Nephron progenitor cell (in vitro differentiated cells): ENCODE measurements around the gene GLUD1.
"Not testable (repeated sequence)": the region's sequence is repeated elsewhere in the genome, so short reads cannot be mapped to it uniquely, and the experiment has no call there.

Experiments
- DNase-seq: peaks from one replicate; pipeline ENCODE4 v3.0.0; 2021
- H3K27ac Mint-ChIP-seq: 2 replicates; pipeline ENCODE4 v1.8.0; 2021; ENCODE audit warnings: mild to moderate bottlenecking, moderate library complexity, mixed read lengths
- H3K27me3 Mint-ChIP-seq: 2 replicates; pipeline ENCODE4 v1.8.0; 2021; ENCODE audit warnings: mild to moderate bottlenecking, low read depth, mixed read lengths; ENCODE audit not compliant: poor library complexity
- H3K36me3 Mint-ChIP-seq: 2 replicates; pipeline ENCODE4 v1.8.0; 2021; ENCODE audit warnings: low read depth, mixed read lengths
- H3K4me1 Mint-ChIP-seq: 2 replicates; pipeline ENCODE4 v1.8.0; 2021; ENCODE audit warnings: mixed read lengths
- H3K4me3 Mint-ChIP-seq: 2 replicates; pipeline ENCODE4 v1.8.0; 2021; ENCODE audit warnings: mild to moderate bottlenecking, moderate library complexity, mixed read lengths
- H3K9me3 Mint-ChIP-seq: 2 replicates; pipeline ENCODE4 v1.8.0; 2021; ENCODE audit warnings: mild to moderate bottlenecking, moderate library complexity, mixed read lengths
- CTCF ChIP-seq: fragments of 200-600 bp; sonication (generic); IDR thresholded peaks from 2 replicates; pipeline ENCODE4 v1.5.0; 2021; ENCODE audit warnings: antibody characterized with exemption

Gene GLUD1

DNA sequence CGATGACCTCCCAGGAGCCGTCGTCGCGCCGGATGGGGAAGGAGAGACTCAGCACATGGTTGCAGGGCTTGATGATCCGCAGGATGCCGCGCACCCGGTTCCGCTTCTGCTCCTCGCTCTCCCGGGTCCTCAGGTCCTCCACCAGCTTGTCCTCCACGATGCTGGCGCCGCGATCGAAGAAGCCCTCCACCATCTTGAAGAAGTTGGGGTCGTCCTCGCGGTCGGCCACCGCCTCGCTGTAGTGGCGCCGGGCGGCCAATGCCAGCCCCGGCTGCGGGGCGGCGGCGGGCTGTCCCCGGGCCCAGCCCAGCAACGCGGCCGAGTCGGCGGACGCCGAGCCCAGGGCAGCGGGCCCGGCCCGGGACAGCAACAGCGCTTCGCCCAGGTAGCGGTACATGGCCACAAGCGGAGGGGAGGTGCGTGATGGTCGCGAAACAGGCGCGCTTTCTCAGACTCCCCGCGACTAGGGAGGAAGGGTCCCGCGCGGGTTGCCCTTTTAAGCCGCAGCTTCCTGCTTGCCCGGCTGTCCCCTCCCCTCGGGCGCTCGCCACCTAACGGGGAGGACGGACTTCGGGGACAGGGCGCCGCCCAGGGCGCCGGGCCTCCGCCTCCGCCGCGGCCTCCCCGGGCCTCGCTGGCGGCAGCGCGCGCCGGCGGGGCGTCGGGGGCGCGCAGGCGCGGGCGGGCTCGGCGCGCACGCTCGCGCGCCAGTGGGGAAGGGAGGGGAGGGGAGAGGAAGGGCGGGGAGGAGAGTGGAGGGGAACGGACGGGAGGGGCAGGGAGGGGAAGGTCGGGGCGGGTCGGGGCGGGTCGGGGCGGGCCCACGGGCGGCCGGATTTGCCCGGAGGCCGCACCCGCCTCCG lies at the start of gene GLUD1, which contains the start of gene SHLD2:
TSS of gene GLUD1 (minus strand) at position 471 of the 863 bp plus-strand sequence. CDS start at position 397, 74 bp downstream.
TSS of gene SHLD2 (plus strand) at position 834 of the 863 bp plus-strand sequence. CDS start 56,149 bp downstream, outside the sequence.
- Mint-ChIP-seq H3K4me1 (peaks cover 44% of the 10 kb centered on the region), H3K4me3 (peak within 1 kb of the TSS; percentile 91), H3K27me3 (no peaks in the 10 kb centered on the region), H3K36me3 (peaks cover 26% of the 10 kb centered on the region), H3K9me3 (peaks cover 7% of the 10 kb centered on the region), H3K27ac (peak within 1 kb of the TSS; percentile 96)
- peak; percentile 87 for DNase-seq
- TF ChIP-seq CTCF: no peak

- H3K36me3 Mint-ChIP-seq: peaks cover 29% of the 10 kb centered on the region
- H3K4me3 Mint-ChIP-seq, H3K4me1 Mint-ChIP-seq, H3K27ac Mint-ChIP-seq, DNase-seq, H3K27me3 Mint-ChIP-seq: not testable (repeated sequence)
- peaks cover 19% of the 10 kb centered on the region for H3K9me3 Mint-ChIP-seq
Measured at GRCh38 chr10:87143109-87143418, 48.4 kb upstream of the GLUD1 start.

GRCh38 chr10:87142230-87143108 lies 47.8 kb upstream of the GLUD1 start:
- not testable (repeated sequence) for DNase-seq, H3K4me3 Mint-ChIP-seq, H3K27ac Mint-ChIP-seq

GRCh38 chr10:87137478-87137877 lies 42.8 kb upstream of the GLUD1 start:
- DNase-seq, H3K4me3 Mint-ChIP-seq, H3K4me1 Mint-ChIP-seq, H3K27me3 Mint-ChIP-seq, H3K27ac Mint-ChIP-seq: not testable (repeated sequence)
- Mint-ChIP-seq H3K36me3 (peaks cover 59% of the 10 kb centered on the region), H3K9me3 (peaks cover 36% of the 10 kb centered on the region)

More at GRCh38 chr10:87142230-87143108, 47.8 kb upstream of the GLUD1 start:
- H3K27me3 Mint-ChIP-seq, H3K4me1 Mint-ChIP-seq: not testable (repeated sequence)
- peaks cover 35% of the 10 kb centered on the region for H3K36me3 Mint-ChIP-seq
- H3K9me3 Mint-ChIP-seq: peaks cover 25% of the 10 kb centered on the region

DNA sequence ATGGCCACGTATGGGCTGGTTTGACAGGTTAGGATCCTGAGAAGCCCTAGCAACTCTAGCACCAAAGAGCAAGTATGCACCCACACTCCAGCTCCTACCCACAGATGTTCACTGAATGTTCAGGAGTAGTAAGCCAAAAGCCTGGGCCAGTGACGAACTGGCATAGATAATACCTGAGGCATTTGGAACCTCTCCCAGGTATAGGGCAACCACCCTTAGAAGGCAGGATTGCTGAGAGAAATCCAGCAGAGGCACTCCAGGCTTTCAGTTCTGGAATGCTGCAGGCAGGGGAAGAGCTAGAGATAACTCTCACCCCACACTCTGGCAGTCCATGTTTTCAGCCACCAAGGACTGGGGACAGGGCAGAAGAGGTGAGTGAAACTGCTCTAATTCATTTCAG lies 39.8 kb upstream of the GLUD1 start:
- Mint-ChIP-seq H3K27ac (peak overlapping the region; percentile 25), H3K9me3 (peaks cover 30% of the 10 kb centered on the region)

GRCh38 chr10:87133936-87134335 lies 39.3 kb upstream of the GLUD1 start:
- H3K36me3 Mint-ChIP-seq: peaks cover 77% of the 10 kb centered on the region
- H3K4me3 Mint-ChIP-seq, DNase-seq, H3K27me3 Mint-ChIP-seq, H3K4me1 Mint-ChIP-seq: not testable (repeated sequence)
- peaks cover 29% of the 10 kb centered on the region for H3K9me3 Mint-ChIP-seq
- peak overlapping the region; percentile 12 for H3K27ac Mint-ChIP-seq

More for the DNA sequence above, 39.8 kb upstream of the GLUD1 start:
- not testable (repeated sequence) for H3K27me3 Mint-ChIP-seq, H3K4me3 Mint-ChIP-seq, H3K4me1 Mint-ChIP-seq, DNase-seq
- peaks cover 76% of the 10 kb centered on the region for H3K36me3 Mint-ChIP-seq

- H3K27me3 Mint-ChIP-seq, H3K27ac Mint-ChIP-seq, H3K4me3 Mint-ChIP-seq, H3K4me1 Mint-ChIP-seq, DNase-seq: not testable (repeated sequence)
- Mint-ChIP-seq H3K36me3 (peaks cover 71% of the 10 kb centered on the region), H3K9me3 (peaks cover 11% of the 10 kb centered on the region)
Measured at GRCh38 chr10:87132176-87132575, 37.5 kb upstream of the GLUD1 start.

GRCh38 chr10:87127607-87128156 lies 33.0 kb upstream of the GLUD1 start:
- DNase-seq, H3K4me3 Mint-ChIP-seq, H3K4me1 Mint-ChIP-seq, H3K9me3 Mint-ChIP-seq, H3K27ac Mint-ChIP-seq, H3K27me3 Mint-ChIP-seq: not testable (repeated sequence)
- H3K36me3 Mint-ChIP-seq: peaks cover 42% of the 10 kb centered on the region

- peaks cover 40% of the 10 kb centered on the region for H3K36me3 Mint-ChIP-seq
- H3K4me3 Mint-ChIP-seq, DNase-seq, H3K27me3 Mint-ChIP-seq, H3K4me1 Mint-ChIP-seq, H3K27ac Mint-ChIP-seq, H3K9me3 Mint-ChIP-seq: not testable (repeated sequence)
Measured at GRCh38 chr10:87127048-87127447, 32.4 kb upstream of the GLUD1 start.

GRCh38 chr10:87123351-87123750 lies 28.7 kb upstream of the GLUD1 start:
- not testable (repeated sequence) for H3K9me3 Mint-ChIP-seq, H3K27ac Mint-ChIP-seq, H3K4me3 Mint-ChIP-seq, H3K4me1 Mint-ChIP-seq, H3K27me3 Mint-ChIP-seq, DNase-seq
- H3K36me3 Mint-ChIP-seq: peaks cover 16% of the 10 kb centered on the region

- DNase-seq, H3K4me3 Mint-ChIP-seq, H3K4me1 Mint-ChIP-seq, H3K27me3 Mint-ChIP-seq, H3K27ac Mint-ChIP-seq, H3K9me3 Mint-ChIP-seq: not testable (repeated sequence)
- peaks cover 28% of the 10 kb centered on the region for H3K36me3 Mint-ChIP-seq
Measured at GRCh38 chr10:87119029-87119428, 24.4 kb upstream of the GLUD1 start.

DNA sequence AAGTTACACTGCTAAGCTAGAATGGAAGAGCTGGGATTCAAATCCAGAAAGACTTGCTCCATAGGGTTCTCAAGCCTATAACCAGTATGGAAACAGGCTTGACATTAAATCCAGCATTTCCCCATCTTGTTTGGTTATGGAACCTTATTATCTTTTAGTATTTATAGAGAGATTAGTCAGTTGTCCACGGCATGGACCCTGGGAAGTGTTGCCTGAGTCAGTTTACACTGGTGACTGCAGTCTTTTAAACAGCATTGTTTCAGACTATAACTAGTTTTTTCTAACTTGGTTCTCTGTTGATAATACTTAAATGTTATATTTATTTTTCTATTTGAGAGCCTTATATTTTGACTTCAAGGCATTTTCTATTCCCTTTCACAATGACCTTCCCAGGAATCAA lies 23.5 kb upstream of the GLUD1 start:
- H3K36me3 Mint-ChIP-seq: peaks cover 35% of the 10 kb centered on the region
- H3K4me3 Mint-ChIP-seq, H3K27me3 Mint-ChIP-seq, H3K27ac Mint-ChIP-seq, H3K4me1 Mint-ChIP-seq, DNase-seq, H3K9me3 Mint-ChIP-seq: not testable (repeated sequence)
